Activated naive CD8-positive, alpha-beta T cell treated with anti-CD3 and anti-CD28 coated beads, Interleukin-2, amount 10 ng/mL, durations not matched to agents 7 days and 5 days (primary cell): ENCODE data around the gene CREG2. TPM values are rescaled to one million over a fixed set of nuclear protein-coding genes. Genes with fewer than 3 reads are reported as not detected.

Experiments
- ATAC-seq: fragments of 150-1000 bp; cut with Tn5 transposase; one replicate; pipeline ENCODE4 v1.10.0; 2021; ENCODE audit warnings: low read depth, moderate library complexity
- POLR2A ChIA-PET: fragments of 350-600 bp; sonication (Branson Sonifier 250); formaldehyde crosslinking; loops from one replicate; lab custom pipeline; 2021; ENCODE audit warnings: antibody characterized with exemption; lab: Charles Lee
- DNase-seq: peaks from one replicate; pipeline ENCODE4 v3.0.0; 2021
- H3K27ac Mint-ChIP-seq: one replicate; pipeline ENCODE4 v1.8.0; 2022; ENCODE audit warnings: mild to moderate bottlenecking, mixed read lengths
- H3K27me3 Mint-ChIP-seq: one replicate; pipeline ENCODE4 v1.8.0; 2022; ENCODE audit warnings: mild to moderate bottlenecking, moderate library complexity, mixed read lengths
- H3K36me3 Mint-ChIP-seq: one replicate; pipeline ENCODE4 v1.8.0; 2021; ENCODE audit warnings: mild to moderate bottlenecking, mixed read lengths
- H3K4me1 Mint-ChIP-seq: one replicate; pipeline ENCODE4 v1.8.0; 2021; ENCODE audit warnings: mixed read lengths
- H3K4me3 Mint-ChIP-seq: one replicate; pipeline ENCODE4 v1.8.0; 2022; ENCODE audit warnings: mild to moderate bottlenecking, moderate library complexity, mixed read lengths
- H3K9me3 Mint-ChIP-seq: one replicate; pipeline ENCODE4 v1.8.0; 2021; ENCODE audit warnings: mixed read lengths
- total RNA-seq, 2 experiments: library from RNA; stranded (reverse); gene quantifications; one replicate each; pipeline ENCODE4 v1.2.3, GENCODE V29; 2021

CREG2 gene
- total RNA-seq, 2 experiments from 2014 or later: not detected

GRCh38 chr2:101419096-101419663 is 31.9 kb upstream of the CREG2 start:
- Mint-ChIP-seq H3K4me1 (no peaks in the 10 kb centered on the region), H3K36me3 (peaks cover 2% of the 10 kb centered on the region), H3K27me3 (peaks cover 2% of the 10 kb centered on the region), H3K27ac (no peak overlapping the region), H3K4me3 (no peak overlapping the region), H3K9me3 (peaks cover 4% of the 10 kb centered on the region)
- POLR2A ChIA-PET: no interaction called here
- no peak for DNase-seq
- ATAC-seq: peak; percentile 79

GRCh38 chr2:101418460-101419095 is 31.3 kb upstream of the CREG2 start:
- H3K36me3 Mint-ChIP-seq: no peaks in the 10 kb centered on the region
- H3K9me3 Mint-ChIP-seq: no peaks in the 10 kb centered on the region
- peaks cover 2% of the 10 kb centered on the region for H3K27me3 Mint-ChIP-seq
- H3K4me1 Mint-ChIP-seq: no peaks in the 10 kb centered on the region
- DNase-seq (no peak), ATAC-seq (no peak)
- H3K27ac Mint-ChIP-seq: no peak overlapping the region
- no peak overlapping the region for H3K4me3 Mint-ChIP-seq
- POLR2A ChIA-PET: no interaction called here

- ATAC-seq: no peak
- Mint-ChIP-seq H3K4me3 (no peak overlapping the region), H3K27ac (no peak overlapping the region), H3K9me3 (no peaks in the 10 kb centered on the region), H3K36me3 (no peaks in the 10 kb centered on the region), H3K27me3 (no peaks in the 10 kb centered on the region), H3K4me1 (no peaks in the 10 kb centered on the region)
- POLR2A ChIA-PET: no interaction called here
- DNase-seq: no peak
Measured at GRCh38 chr2:101416609-101417008, 29.3 kb upstream of the CREG2 start.

- Mint-ChIP-seq H3K27me3 (no peaks in the 10 kb centered on the region), H3K4me1 (no peaks in the 10 kb centered on the region), H3K27ac (no peak overlapping the region), H3K9me3 (no peaks in the 10 kb centered on the region), H3K36me3 (no peaks in the 10 kb centered on the region), H3K4me3 (no peak overlapping the region)
- DNase-seq (no peak), ATAC-seq (no peak)
- POLR2A ChIA-PET: no interaction called here
Measured at GRCh38 chr2:101415884-101416283, 28.6 kb upstream of the CREG2 start.

- H3K9me3 Mint-ChIP-seq: no peaks in the 10 kb centered on the region
- no peak overlapping the region for H3K4me3 Mint-ChIP-seq
- DNase-seq (no peak), ATAC-seq (no peak)
- H3K4me1 Mint-ChIP-seq: no peaks in the 10 kb centered on the region
- H3K27ac Mint-ChIP-seq: no peak overlapping the region
- no peaks in the 10 kb centered on the region for H3K27me3 Mint-ChIP-seq
- no peaks in the 10 kb centered on the region for H3K36me3 Mint-ChIP-seq
- POLR2A ChIA-PET: no interaction called here
Measured at GRCh38 chr2:101415220-101415619, 27.9 kb upstream of the CREG2 start.

- no peak overlapping the region for H3K27ac Mint-ChIP-seq
- H3K36me3 Mint-ChIP-seq: no peaks in the 10 kb centered on the region
- no peak overlapping the region for H3K4me3 Mint-ChIP-seq
- H3K9me3 Mint-ChIP-seq: no peaks in the 10 kb centered on the region
- H3K27me3 Mint-ChIP-seq: no peaks in the 10 kb centered on the region
- H3K4me1 Mint-ChIP-seq: no peaks in the 10 kb centered on the region
- DNase-seq: no peak
- POLR2A ChIA-PET: no interaction called here
- ATAC-seq: no peak
Measured at GRCh38 chr2:101412092-101412694, 24.9 kb upstream of the CREG2 start.

- Mint-ChIP-seq H3K27ac (no peak overlapping the region), H3K4me1 (no peaks in the 10 kb centered on the region), H3K27me3 (no peaks in the 10 kb centered on the region), H3K4me3 (no peak overlapping the region), H3K9me3 (no peaks in the 10 kb centered on the region), H3K36me3 (no peaks in the 10 kb centered on the region)
- POLR2A ChIA-PET: interaction anchor here (0.6 kb wide), 1 partner anchor 301 kb away, joined by 3 read pairs; no protein-coding TSS in a partner anchor
- DNase-seq (no peak), ATAC-seq (no peak)
Measured at GRCh38 chr2:101410746-101411145, 23.4 kb upstream of the CREG2 start.

GRCh38 chr2:101410114-101410513 is 22.8 kb upstream of the CREG2 start:
- peaks cover 5% of the 10 kb centered on the region for H3K4me1 Mint-ChIP-seq
- POLR2A ChIA-PET: interaction anchor here (0.6 kb wide), 1 partner anchor 301 kb away, joined by 3 read pairs; no protein-coding TSS in a partner anchor
- H3K27ac Mint-ChIP-seq: no peak overlapping the region
- H3K27me3 Mint-ChIP-seq: no peaks in the 10 kb centered on the region
- ATAC-seq (no peak), DNase-seq (no peak)
- no peaks in the 10 kb centered on the region for H3K36me3 Mint-ChIP-seq
- H3K4me3 Mint-ChIP-seq: no peak overlapping the region
- no peaks in the 10 kb centered on the region for H3K9me3 Mint-ChIP-seq

- Mint-ChIP-seq H3K4me3 (no peak overlapping the region), H3K27ac (no peak overlapping the region), H3K9me3 (no peaks in the 10 kb centered on the region), H3K27me3 (no peaks in the 10 kb centered on the region), H3K36me3 (no peaks in the 10 kb centered on the region), H3K4me1 (peaks cover 5% of the 10 kb centered on the region)
- no peak for ATAC-seq
- no peak for DNase-seq
- POLR2A ChIA-PET: no interaction called here
Measured at GRCh38 chr2:101409699-101410098, 22.4 kb upstream of the CREG2 start.

GRCh38 chr2:101408925-101409324 is 21.6 kb upstream of the CREG2 start:
- Mint-ChIP-seq H3K9me3 (no peaks in the 10 kb centered on the region), H3K27me3 (peaks cover 2% of the 10 kb centered on the region), H3K4me1 (peaks cover 5% of the 10 kb centered on the region), H3K27ac (no peak overlapping the region), H3K36me3 (no peaks in the 10 kb centered on the region), H3K4me3 (no peak overlapping the region)
- POLR2A ChIA-PET: no interaction called here
- DNase-seq (no peak), ATAC-seq (no peak)

GRCh38 chr2:101405351-101405899 is 18.1 kb upstream of the CREG2 start:
- Mint-ChIP-seq H3K9me3 (no peaks in the 10 kb centered on the region), H3K36me3 (no peaks in the 10 kb centered on the region), H3K27ac (no peak overlapping the region), H3K4me1 (peaks cover 5% of the 10 kb centered on the region), H3K27me3 (peaks cover 6% of the 10 kb centered on the region), H3K4me3 (no peak overlapping the region)
- DNase-seq (no peak), ATAC-seq (no peak)
- POLR2A ChIA-PET: no interaction called here

GRCh38 chr2:101403745-101404144 is 16.4 kb upstream of the CREG2 start:
- H3K36me3 Mint-ChIP-seq: no peaks in the 10 kb centered on the region
- H3K4me1 Mint-ChIP-seq: peaks cover 5% of the 10 kb centered on the region
- DNase-seq (no peak), ATAC-seq (no peak)
- H3K27ac Mint-ChIP-seq: no peak overlapping the region
- no peak overlapping the region for H3K4me3 Mint-ChIP-seq
- POLR2A ChIA-PET: no interaction called here
- H3K27me3 Mint-ChIP-seq: peaks cover 16% of the 10 kb centered on the region
- no peaks in the 10 kb centered on the region for H3K9me3 Mint-ChIP-seq

- no peak for ATAC-seq
- POLR2A ChIA-PET: no interaction called here
- Mint-ChIP-seq H3K4me3 (no peak overlapping the region), H3K27ac (no peak overlapping the region), H3K4me1 (peaks cover 5% of the 10 kb centered on the region), H3K36me3 (no peaks in the 10 kb centered on the region), H3K9me3 (no peaks in the 10 kb centered on the region), H3K27me3 (peaks cover 23% of the 10 kb centered on the region)
- no peak for DNase-seq
Measured at GRCh38 chr2:101402630-101403029, 15.3 kb upstream of the CREG2 start.

- POLR2A ChIA-PET: no interaction called here
- no peak for DNase-seq
- Mint-ChIP-seq H3K27me3 (peaks cover 26% of the 10 kb centered on the region), H3K4me3 (no peak overlapping the region), H3K4me1 (peaks cover 5% of the 10 kb centered on the region), H3K9me3 (no peaks in the 10 kb centered on the region), H3K36me3 (no peaks in the 10 kb centered on the region), H3K27ac (no peak overlapping the region)
- no peak for ATAC-seq
Measured at GRCh38 chr2:101401906-101402305, 14.6 kb upstream of the CREG2 start.
